Peyer's patch (tissue), 4 donors: ENCODE data around the gene CPXM1. TPM values are rescaled to one million over a fixed set of nuclear protein-coding genes. Genes with fewer than 3 reads are reported as not detected.

Experiments used
- DNase-seq, 3 donors: peaks; one replicate each; pipeline ENCODE4 v3.0.0-alpha.2; 2017 to 2019
- H3K27ac ChIP-seq, 4 donors: fragments of 200-600 bp; sonication (generic); one replicate each; pipeline ENCODE4 v1.5.1; 2016 to 2019
- H3K27me3 ChIP-seq, 2 donors: fragments of 200-600 bp; sonication (generic); one replicate each; pipeline ENCODE4 v1.5.1; 2019
- H3K36me3 ChIP-seq, 3 donors: fragments of 200-600 bp; sonication (generic); one replicate each; pipeline ENCODE4 v1.5.1; 2016 to 2019
- H3K4me1 ChIP-seq, 4 donors: fragments of 200-600 bp; sonication (generic); one replicate each; pipeline ENCODE4 v1.5.1; 2016 to 2019
- H3K4me3 ChIP-seq, 4 donors: fragments of 200-600 bp; sonication (generic); 1 replicate in 3 of 4; 2 replicates in 1 of 4; pipeline ENCODE4 v1.5.1; 2016 to 2019; ENCODE audit warnings: mild to moderate bottlenecking in 1 of 4
- H3K9me3 ChIP-seq, 4 donors: fragments of 200-600 bp; sonication (generic); one replicate each; pipeline ENCODE4 v1.5.1; 2016 to 2019; ENCODE audit warnings: mild to moderate bottlenecking in 1 of 4
- POLR2A ChIP-seq, 2 donors: fragments of 450-650 bp; IDR thresholded peaks; one replicate each; pipeline ENCODE4 v1.5.1; 2017; ENCODE audit warnings: antibody characterized with exemption in 2 of 2, mild to moderate bottlenecking in 2 of 2, moderate library complexity in 2 of 2
- total RNA-seq, 4 donors: library from RNA; depleted of rRNA; stranded (reverse); fragments of >200 nt; gene quantifications; one replicate each; pipeline ENCODE4 v1.1.0, GENCODE V29; 2016
- TF ChIP-seq, protein P1 (sequence below), 6 experiments: fragments of 450-650 bp in 4 of 6; fragments of 200-600 bp in 2 of 6; sonication (generic) in 1 of 6; IDR thresholded peaks; one replicate each; pipeline ENCODE4 v1.5.1; 2017 to 2019; ENCODE audit warnings: antibody characterized with exemption in 6 of 6, mild to moderate bottlenecking in 3 of 6, moderate library complexity in 1 of 6

CPXM1 gene
- total RNA-seq, 4 donors from 2014 or later, result 1.1 to 2.5 (median 1.2) TPM; not detected in 1

GRCh38 chr20:2829376-2829775, 28.9 kb upstream of the CPXM1 start:
- no peaks in the 10 kb centered on the region for H3K27me3 ChIP-seq
- no peak for DNase-seq

GRCh38 chr20:2826655-2827054, 26.2 kb upstream of the CPXM1 start:
- Histone ChIP-seq H3K27ac (no peak overlapping the region), H3K4me3 (no peak overlapping the region), H3K9me3 (no peaks in the 10 kb centered on the region), H3K27me3 (no peaks in the 10 kb centered on the region), H3K4me1 (no peaks in the 10 kb centered on the region), H3K36me3 (no peaks in the 10 kb centered on the region)
- no peak for DNase-seq
- no peak for TF ChIP-seq POLR2A (IDR thresholded peaks at IDR 0.05)
- TF ChIP-seq, protein P1, sequence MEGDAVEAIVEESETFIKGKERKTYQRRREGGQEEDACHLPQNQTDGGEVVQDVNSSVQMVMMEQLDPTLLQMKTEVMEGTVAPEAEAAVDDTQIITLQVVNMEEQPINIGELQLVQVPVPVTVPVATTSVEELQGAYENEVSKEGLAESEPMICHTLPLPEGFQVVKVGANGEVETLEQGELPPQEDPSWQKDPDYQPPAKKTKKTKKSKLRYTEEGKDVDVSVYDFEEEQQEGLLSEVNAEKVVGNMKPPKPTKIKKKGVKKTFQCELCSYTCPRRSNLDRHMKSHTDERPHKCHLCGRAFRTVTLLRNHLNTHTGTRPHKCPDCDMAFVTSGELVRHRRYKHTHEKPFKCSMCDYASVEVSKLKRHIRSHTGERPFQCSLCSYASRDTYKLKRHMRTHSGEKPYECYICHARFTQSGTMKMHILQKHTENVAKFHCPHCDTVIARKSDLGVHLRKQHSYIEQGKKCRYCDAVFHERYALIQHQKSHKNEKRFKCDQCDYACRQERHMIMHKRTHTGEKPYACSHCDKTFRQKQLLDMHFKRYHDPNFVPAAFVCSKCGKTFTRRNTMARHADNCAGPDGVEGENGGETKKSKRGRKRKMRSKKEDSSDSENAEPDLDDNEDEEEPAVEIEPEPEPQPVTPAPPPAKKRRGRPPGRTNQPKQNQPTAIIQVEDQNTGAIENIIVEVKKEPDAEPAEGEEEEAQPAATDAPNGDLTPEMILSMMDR (IDR thresholded peaks at IDR 0.05), result no peak

More at GRCh38 chr20:2829376-2829775, 28.9 kb upstream of the CPXM1 start:
- Histone ChIP-seq H3K27ac (no peak overlapping the region), H3K9me3 (no peaks in the 10 kb centered on the region), H3K4me3 (no peak overlapping the region), H3K36me3 (no peaks in the 10 kb centered on the region), H3K4me1 (no peaks in the 10 kb centered on the region)
- TF ChIP-seq, protein P1 (IDR thresholded peaks at IDR 0.05), result no peak
- no peak for TF ChIP-seq POLR2A (IDR thresholded peaks at IDR 0.05)

- Histone ChIP-seq H3K4me1 (no peaks in the 10 kb centered on the region), H3K9me3 (no peaks in the 10 kb centered on the region), H3K27ac (no peak overlapping the region), H3K36me3 (no peaks in the 10 kb centered on the region), H3K27me3 (peaks cover 0 to 8% of the 10 kb centered on the region in 2 donors), H3K4me3 (no peak overlapping the region)
- DNase-seq, result no peak
- TF ChIP-seq POLR2A (IDR thresholded peaks at IDR 0.05), result no peak
- TF ChIP-seq, protein P1 (IDR thresholded peaks at IDR 0.05), result no peak
These were observed 25.3 kb upstream of the CPXM1 start for GRCh38 chr20:2825761-2826160.

DNA sequence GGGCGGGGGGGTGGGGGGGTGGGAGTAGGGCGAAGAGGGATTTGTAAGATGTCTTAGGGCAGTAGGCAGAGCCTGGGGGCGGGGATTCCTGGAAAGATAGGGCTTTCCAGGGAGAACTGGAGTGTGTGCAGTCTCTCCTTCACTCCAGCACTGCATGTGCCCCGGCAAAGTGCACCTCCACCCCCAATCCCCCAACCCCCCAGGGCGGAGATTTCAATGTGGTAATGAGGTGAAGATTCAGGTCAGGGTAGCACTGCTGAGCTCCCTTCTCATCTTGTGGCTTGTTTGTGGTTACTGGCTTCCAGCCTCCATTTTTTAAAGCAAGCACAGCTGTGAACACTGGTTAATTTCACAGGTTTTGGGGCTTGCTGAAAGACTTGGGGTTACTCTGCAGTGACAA, 21.6 kb upstream of the CPXM1 start:
- DNase-seq, result no peak
- Histone ChIP-seq H3K27me3 (peaks cover 0 to 13% of the 10 kb centered on the region in 2 donors), H3K36me3 (no peaks in the 10 kb centered on the region)

GRCh38 chr20:2820896-2821869, 20.8 kb upstream of the CPXM1 start:
- Histone ChIP-seq H3K4me1 (no peaks in the 10 kb centered on the region), H3K9me3 (no peaks in the 10 kb centered on the region), H3K27ac (no peak overlapping the region), H3K4me3 (no peak overlapping the region), H3K27me3 (peaks cover 0 to 13% of the 10 kb centered on the region in 2 donors), H3K36me3 (no peaks in the 10 kb centered on the region)
- no peak for TF ChIP-seq POLR2A (IDR thresholded peaks at IDR 0.05)
- TF ChIP-seq, protein P1 (IDR thresholded peaks at IDR 0.05), result no peak
- no peak for DNase-seq

More for the DNA sequence above, 21.6 kb upstream of the CPXM1 start:
- Histone ChIP-seq H3K4me1 (no peaks in the 10 kb centered on the region), H3K4me3 (no peak overlapping the region), H3K27ac (no peak overlapping the region), H3K9me3 (no peaks in the 10 kb centered on the region)
- TF ChIP-seq, protein P1 (IDR thresholded peaks at IDR 0.05), result no peak
- no peak for TF ChIP-seq POLR2A (IDR thresholded peaks at IDR 0.05)
